Sigmoid colon (tissue), 4 donors: ENCODE results near the gene LBR.

Experiments used
- CTCF ChIP-seq, 4 experiments: fragments of 450-650 bp in 3 of 4; fragments of 200-600 bp in 1 of 4; IDR thresholded peaks; one replicate each; pipeline ENCODE4 v1.5.1; 2016 to 2019; ENCODE audit warnings: antibody characterized with exemption in 4 of 4, mild to moderate bottlenecking in 3 of 4, moderate library complexity in 2 of 4
- EP300 ChIP-seq, 4 donors: sonication (generic); formaldehyde crosslinking; IDR thresholded peaks; one replicate each; pipeline ENCODE4 v1.6.1; 2017; ENCODE audit warnings: antibody characterized with exemption in 4 of 4
- POLR2A ChIP-seq, 2 donors: fragments of 450-650 bp; IDR thresholded peaks; one replicate each; pipeline ENCODE4 v1.6.1; 2016; ENCODE audit warnings: antibody characterized with exemption in 2 of 2, mild to moderate bottlenecking in 2 of 2, moderate library complexity in 2 of 2

GRCh38 chr1:225371366-225372010 is 56.4 kb downstream of the LBR start:
- TF ChIP-seq EP300 (IDR thresholded peaks at IDR 0.05) (no peak), POLR2A (IDR thresholded peaks at IDR 0.05) (no peak), CTCF (IDR thresholded peaks at IDR 0.05) (no peak)
